ENCODE results near the gene PPP1R3E.

PPP1R3E gene

GRCh38 chr14:23322568-23323517 lies 20.2 kb upstream of the PPP1R3E start:
- DNase-seq, result no peak

- DNase-seq, result no peak
These were observed 19.2 kb upstream of the PPP1R3E start for GRCh38 chr14:23321572-23322547.

- peak; percentile 92 for DNase-seq
These were observed 18.2 kb upstream of the PPP1R3E start, which contains the start of gene PABPN1 for GRCh38 chr14:23320584-23321571. TSS of gene PABPN1 (plus strand) at chr14:23321457. CDS start at chr14:23321470, 13 bp downstream.

- no peak for DNase-seq
These were observed 17.3 kb upstream of the PPP1R3E start for GRCh38 chr14:23319746-23320583.

GRCh38 chr14:23316300-23316699 lies 13.6 kb upstream of the PPP1R3E start:
- DNase-seq, result no peak

- no peak for DNase-seq
These were observed 7.9 kb upstream of the PPP1R3E start for GRCh38 chr14:23310546-23310945.

GRCh38 chr14:23308721-23309445 lies 6.2 kb upstream of the PPP1R3E start:
- DNase-seq, result no peak

GRCh38 chr14:23307687-23308644 lies 5.3 kb upstream of the PPP1R3E start:
- no peak for DNase-seq

- no peak for DNase-seq
These were observed 4.5 kb upstream of the PPP1R3E start for GRCh38 chr14:23307146-23307530.

GRCh38 chr14:23306412-23307145 lies 3.9 kb upstream of the PPP1R3E start, which contains the start of gene BCL2L2:
TSS of gene BCL2L2 (plus strand) at chr14:23306833. CDS start at chr14:23307768, 935 bp downstream.
- no peak for DNase-seq

GRCh38 chr14:23301969-23302289 lies 730 bp downstream of the PPP1R3E start:
- no peak for DNase-seq

- peak; percentile 93 for DNase-seq
These were observed 1.2 kb downstream of the PPP1R3E start for GRCh38 chr14:23301288-23301968.

GRCh38 chr14:23300687-23301223 lies 1.9 kb downstream of the PPP1R3E start:
- DNase-seq, result no peak

GRCh38 chr14:23299986-23300686 lies 2.5 kb downstream of the PPP1R3E start:
- DNase-seq, result no peak

GRCh38 chr14:23299211-23299957 lies 3.3 kb downstream of the PPP1R3E start:
- no peak for DNase-seq

Measured in GOT3 (cell line).